HepG2 (cell line): ENCODE measurements around the gene GPS1. TPM values are rescaled to one million over a fixed set of nuclear protein-coding genes. Genes with fewer than 3 reads are reported as not detected.

Source experiments
- ATAD3A ChIP-seq: sonication (generic); formaldehyde crosslinking; IDR thresholded peaks from 2 replicates; pipeline ENCODE4 v1.4.0; 2020; ENCODE audit warnings: missing genetic modification reagents
- GPBP1L1 ChIP-seq: sonication (generic); formaldehyde crosslinking; IDR thresholded peaks from 2 replicates; pipeline ENCODE4 v1.5.0; 2020; ENCODE audit warnings: mild to moderate bottlenecking, missing genetic modification reagents
- HES4 ChIP-seq: sonication (generic); formaldehyde crosslinking; IDR thresholded peaks from 2 replicates; pipeline ENCODE4 v1.9.0; 2021; ENCODE audit warnings: mild to moderate bottlenecking, missing genetic modification reagents, borderline replicate concordance
- HOMEZ ChIP-seq: IDR thresholded peaks from 2 replicates; pipeline ENCODE4 v1.6.1; 2016; ENCODE audit warnings: low read depth
- KLF16 ChIP-seq, 2 experiments: sonication (generic) in 1 of 2; formaldehyde crosslinking in 1 of 2; IDR thresholded peaks; 2 replicates each; pipeline versions ENCODE4 v1.6.1 to v1.8.0; 2016 to 2023; ENCODE audit warnings: missing genetic modification reagents in 2 of 2, missing compliant biosample characterization in 1 of 2
- MXD4 ChIP-seq: IDR thresholded peaks from 2 replicates; pipeline ENCODE4 v1.6.1; 2016; ENCODE audit warnings: mild to moderate bottlenecking, missing biosample characterization, missing genetic modification reagents
- SIX1 ChIP-seq: sonication (generic); formaldehyde crosslinking; IDR thresholded peaks from 2 replicates; pipeline ENCODE4 v1.4.0; 2020; ENCODE audit warnings: missing genetic modification reagents, borderline replicate concordance
- SNAPC2 ChIP-seq: sonication (generic); formaldehyde crosslinking; IDR thresholded peaks from 2 replicates; pipeline ENCODE4 v1.8.1; 2022; ENCODE audit warnings: mild to moderate bottlenecking, missing genetic modification reagents
- XRCC5 ChIP-seq: fragments of 200-400 bp; formaldehyde crosslinking; optimal IDR thresholded peaks from 2 replicates; pipeline ENCODE3; 2017; ENCODE audit warnings: mild to moderate bottlenecking, low read length
- YEATS4 ChIP-seq: sonication (generic); formaldehyde crosslinking; IDR thresholded peaks from 2 replicates; pipeline ENCODE4 v1.4.0; 2020; ENCODE audit warnings: missing genetic modification reagents, borderline replicate concordance
- ZBTB44 ChIP-seq: sonication (generic); formaldehyde crosslinking; IDR thresholded peaks from 2 replicates; pipeline ENCODE4 v1.4.0; 2020; ENCODE audit warnings: missing genetic modification reagents
- ZNF550 ChIP-seq: sonication (generic); formaldehyde crosslinking; IDR thresholded peaks from 2 replicates; pipeline ENCODE4 v1.4.0; 2020; ENCODE audit warnings: mild to moderate bottlenecking, missing genetic modification reagents, borderline replicate concordance
- ZNF552 ChIP-seq: sonication (generic); formaldehyde crosslinking; IDR thresholded peaks from 2 replicates; pipeline ENCODE4 v1.9.0; 2022; ENCODE audit warnings: missing genetic modification reagents, mild to moderate bottlenecking, borderline replicate concordance
- ZNF816 ChIP-seq: sonication (generic); formaldehyde crosslinking; IDR thresholded peaks from 2 replicates; pipeline ENCODE4 v1.8.0; 2022; ENCODE audit warnings: missing genetic modification reagents, mild to moderate bottlenecking, borderline replicate concordance
- ZSCAN25 ChIP-seq: sonication (generic); formaldehyde crosslinking; IDR thresholded peaks from 2 replicates; pipeline ENCODE4 v1.8.0; 2022; ENCODE audit warnings: mild to moderate bottlenecking, missing genetic modification reagents
- polyA plus RNA-seq, 8 experiments: library from polyadenylated mRNA; depleted of rRNA in 3 of 8; stranded (reverse) in 7 of 8; unstranded in 1 of 8; fragments of >200 nt; fragmentation: Illumina TruSeq in 4 of 8; extraction: Trizol in 4 of 8; gene quantifications; 2 replicates each; pipeline versions ENCODE4 v1.2.1 to v1.2.3, GENCODE V29; 2011 to 2016; ENCODE audit warnings: low read depth in 4 of 8, missing spikeins in 1 of 8, mixed read lengths in 1 of 8; ENCODE audit not compliant: insufficient read depth in 1 of 8
- total RNA-seq, 5 experiments: library from RNA; depleted of rRNA; stranded (reverse); fragments of >200 nt; fragmentation: Illumina TruSeq; extraction: Trizol; gene quantifications; 2 replicates each; pipeline ENCODE4 v1.2.3, GENCODE V29; 2016; ENCODE audit warnings: low read depth in 1 of 5
- TF ChIP-seq, protein P1 (sequence below): sonication (generic); formaldehyde crosslinking; IDR thresholded peaks from 2 replicates; pipeline ENCODE4 v1.4.0; 2020; ENCODE audit warnings: missing genetic modification reagents
- TF ChIP-seq, protein P2 (sequence below): sonication (generic); formaldehyde crosslinking; IDR thresholded peaks from 2 replicates; pipeline ENCODE4 v1.4.0; 2020; ENCODE audit warnings: mild to moderate bottlenecking, missing genetic modification reagents

The GPS1 gene
- total and polyA plus RNA-seq, 2 of the 13 experiments (the other 11 are each of a cell fraction or from before 2014, with no cell fraction given) = 124 to 128 TPM

DNA sequence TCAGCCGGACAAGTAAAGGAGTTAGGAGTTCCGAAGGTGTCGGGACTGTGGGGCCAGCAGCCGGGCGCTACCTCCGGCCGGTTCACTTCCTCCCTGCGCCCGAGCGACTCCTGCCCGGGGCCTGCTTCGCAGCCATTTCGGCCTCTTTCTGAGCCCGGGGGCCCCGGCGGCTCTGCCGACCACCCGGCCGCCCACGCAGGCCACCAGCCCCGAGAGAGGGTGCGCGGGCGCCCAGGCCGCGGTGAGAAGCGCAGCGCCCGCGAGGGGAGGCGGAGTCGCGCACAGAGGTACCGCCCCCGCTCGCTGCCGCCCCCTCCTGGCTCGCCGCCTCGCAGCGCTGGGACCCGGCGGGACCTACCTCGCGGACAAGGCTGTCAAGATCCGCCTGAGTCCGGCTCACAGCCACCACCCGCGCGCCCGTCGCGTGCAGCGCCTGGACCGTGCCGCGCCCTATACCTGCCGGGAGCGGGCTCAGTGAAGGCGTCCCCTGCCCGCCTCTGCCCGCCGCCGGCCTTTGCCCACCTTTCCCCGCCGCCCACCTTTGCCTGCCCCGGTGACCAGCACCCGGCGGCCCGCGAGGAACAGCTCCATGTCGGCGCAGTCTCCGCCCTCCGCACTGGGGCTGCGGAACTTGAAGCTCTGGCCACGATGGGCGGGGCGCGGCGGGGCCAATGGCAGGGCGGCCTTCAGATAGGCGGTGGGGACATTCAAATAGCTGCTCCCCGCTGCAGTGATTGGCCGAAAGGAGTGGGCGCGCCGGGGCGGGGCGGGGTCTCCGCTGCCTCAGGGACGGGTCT, 14.4 kb upstream of the GPS1 start, which contains the start of gene DCXR (continued):
- TF ChIP-seq HOMEZ (peak; percentile 80), ZNF816 (CRISPR knock-in tag) (peak; percentile 92; the same call in 1 of the 2 replicates), SNAPC2 (CRISPR knock-in tag) (peak; percentile 85; the same call in 1 of the 2 replicates), ZBTB44 (CRISPR knock-in tag) (no peak; the same call in 1 of the 2 replicates), SIX1 (CRISPR knock-in tag) (no peak), KLF16 (CRISPR knock-in tag; IDR thresholded peaks at IDR 0.05) (peak in 1 of 2 experiments; percentile 88; a peak in 2 of 4 replicates), XRCC5 (peak; percentile 98), HES4 (peak; percentile 81), ZNF550 (0 out of 2 replicates have a peak, but pooled peaks have one; percentile 55), YEATS4 (CRISPR knock-in tag) (peak; percentile 69; the same call in 1 of the 2 replicates), ZSCAN25 (CRISPR knock-in tag) (peak; percentile 79; the same call in 1 of the 2 replicates), GPBP1L1 (no peak), ATAD3A (peak; percentile 77; the same call in 1 of the 2 replicates), MXD4 (CRISPR knock-in tag) (peak; percentile 97), ZNF552 (CRISPR knock-in tag) (peak; percentile 57)
- TF ChIP-seq, protein P1, sequence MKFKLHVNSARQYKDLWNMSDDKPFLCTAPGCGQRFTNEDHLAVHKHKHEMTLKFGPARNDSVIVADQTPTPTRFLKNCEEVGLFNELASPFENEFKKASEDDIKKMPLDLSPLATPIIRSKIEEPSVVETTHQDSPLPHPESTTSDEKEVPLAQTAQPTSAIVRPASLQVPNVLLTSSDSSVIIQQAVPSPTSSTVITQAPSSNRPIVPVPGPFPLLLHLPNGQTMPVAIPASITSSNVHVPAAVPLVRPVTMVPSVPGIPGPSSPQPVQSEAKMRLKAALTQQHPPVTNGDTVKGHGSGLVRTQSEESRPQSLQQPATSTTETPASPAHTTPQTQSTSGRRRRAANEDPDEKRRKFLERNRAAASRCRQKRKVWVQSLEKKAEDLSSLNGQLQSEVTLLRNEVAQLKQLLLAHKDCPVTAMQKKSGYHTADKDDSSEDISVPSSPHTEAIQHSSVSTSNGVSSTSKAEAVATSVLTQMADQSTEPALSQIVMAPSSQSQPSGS = peak; percentile 41; the same call in 1 of the 2 replicates
- TF ChIP-seq, protein P2, sequence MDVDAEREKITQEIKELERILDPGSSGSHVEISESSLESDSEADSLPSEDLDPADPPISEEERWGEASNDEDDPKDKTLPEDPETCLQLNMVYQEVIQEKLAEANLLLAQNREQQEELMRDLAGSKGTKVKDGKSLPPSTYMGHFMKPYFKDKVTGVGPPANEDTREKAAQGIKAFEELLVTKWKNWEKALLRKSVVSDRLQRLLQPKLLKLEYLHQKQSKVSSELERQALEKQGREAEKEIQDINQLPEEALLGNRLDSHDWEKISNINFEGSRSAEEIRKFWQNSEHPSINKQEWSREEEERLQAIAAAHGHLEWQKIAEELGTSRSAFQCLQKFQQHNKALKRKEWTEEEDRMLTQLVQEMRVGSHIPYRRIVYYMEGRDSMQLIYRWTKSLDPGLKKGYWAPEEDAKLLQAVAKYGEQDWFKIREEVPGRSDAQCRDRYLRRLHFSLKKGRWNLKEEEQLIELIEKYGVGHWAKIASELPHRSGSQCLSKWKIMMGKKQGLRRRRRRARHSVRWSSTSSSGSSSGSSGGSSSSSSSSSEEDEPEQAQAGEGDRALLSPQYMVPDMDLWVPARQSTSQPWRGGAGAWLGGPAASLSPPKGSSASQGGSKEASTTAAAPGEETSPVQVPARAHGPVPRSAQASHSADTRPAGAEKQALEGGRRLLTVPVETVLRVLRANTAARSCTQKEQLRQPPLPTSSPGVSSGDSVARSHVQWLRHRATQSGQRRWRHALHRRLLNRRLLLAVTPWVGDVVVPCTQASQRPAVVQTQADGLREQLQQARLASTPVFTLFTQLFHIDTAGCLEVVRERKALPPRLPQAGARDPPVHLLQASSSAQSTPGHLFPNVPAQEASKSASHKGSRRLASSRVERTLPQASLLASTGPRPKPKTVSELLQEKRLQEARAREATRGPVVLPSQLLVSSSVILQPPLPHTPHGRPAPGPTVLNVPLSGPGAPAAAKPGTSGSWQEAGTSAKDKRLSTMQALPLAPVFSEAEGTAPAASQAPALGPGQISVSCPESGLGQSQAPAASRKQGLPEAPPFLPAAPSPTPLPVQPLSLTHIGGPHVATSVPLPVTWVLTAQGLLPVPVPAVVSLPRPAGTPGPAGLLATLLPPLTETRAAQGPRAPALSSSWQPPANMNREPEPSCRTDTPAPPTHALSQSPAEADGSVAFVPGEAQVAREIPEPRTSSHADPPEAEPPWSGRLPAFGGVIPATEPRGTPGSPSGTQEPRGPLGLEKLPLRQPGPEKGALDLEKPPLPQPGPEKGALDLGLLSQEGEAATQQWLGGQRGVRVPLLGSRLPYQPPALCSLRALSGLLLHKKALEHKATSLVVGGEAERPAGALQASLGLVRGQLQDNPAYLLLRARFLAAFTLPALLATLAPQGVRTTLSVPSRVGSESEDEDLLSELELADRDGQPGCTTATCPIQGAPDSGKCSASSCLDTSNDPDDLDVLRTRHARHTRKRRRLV (CRISPR knock-in tag) = 0 out of 2 replicates have a peak, but pooled peaks have one; percentile 70
